Thoracic aorta (tissue), 2 donors: ENCODE results near the gene HOXD8. TPM values are rescaled to one million over a fixed set of nuclear protein-coding genes. Genes with fewer than 3 reads are reported as not detected.

ENCODE experiments used
- ATAC-seq: fragments of 150-250 bp; one replicate; pipeline ENCODE4 v1.8.0; 2017; ENCODE audit warnings: low read depth; ENCODE audit not compliant: insufficient number of reproducible peaks, low FRiP score
- DNase-seq: peaks from one replicate; pipeline ENCODE4 v3.0.0-alpha.2; 2020; ENCODE audit warnings: low spot score
- H3K27ac ChIP-seq, 2 donors: fragments of 200-600 bp; sonication (generic); 1 replicate in 1 of 2; 2 replicates in 1 of 2; pipeline ENCODE4 v1.5.1; 2016; ENCODE audit warnings: mild to moderate bottlenecking in 2 of 2, moderate library complexity in 2 of 2
- H3K27me3 ChIP-seq: fragments of 200-600 bp; sonication (generic); replicated peaks from 2 replicates; pipeline ENCODE4 v1.6.0; 2016; ENCODE audit warnings: mild to moderate bottlenecking; ENCODE audit not compliant: insufficient read depth
- H3K36me3 ChIP-seq: fragments of 200-600 bp; sonication (generic); one replicate; pipeline ENCODE4 v1.5.1; 2016
- H3K4me1 ChIP-seq, 2 donors: fragments of 200-600 bp; sonication (generic); 1 replicate in 1 of 2; 2 replicates in 1 of 2; pipeline versions ENCODE4 v1.5.1 to v1.6.0; 2016; ENCODE audit warnings: low read depth in 2 of 2, mild to moderate bottlenecking in 1 of 2; ENCODE audit not compliant: control insufficient read depth in 1 of 2
- H3K4me3 ChIP-seq: fragments of 200-600 bp; sonication (generic); 2 replicates; pipeline ENCODE4 v1.5.1; 2016; ENCODE audit warnings: mild to moderate bottlenecking
- H3K9me3 ChIP-seq: fragments of 200-600 bp; sonication (generic); 2 replicates; pipeline ENCODE4 v1.5.1; 2016
- CTCF ChIP-seq: fragments of 200-600 bp; sonication (generic); IDR thresholded peaks from one replicate; pipeline ENCODE4 v1.5.1; 2019; ENCODE audit warnings: antibody characterized with exemption
- total RNA-seq, 2 donors: library from RNA; depleted of rRNA; stranded (reverse); fragments of >200 nt; gene quantifications; one replicate each; pipeline versions ENCODE4 v1.1.0 to v1.2.3, GENCODE V29; 2016

The HOXD8 gene
- total RNA-seq, 2 donors from 2014 or later, result 3.9 to 11.2 TPM

- Histone ChIP-seq H3K27me3 (peaks cover 62% of the 10 kb centered on the region), H3K36me3 (no peaks in the 10 kb centered on the region), H3K9me3 (no peaks in the 10 kb centered on the region), H3K27ac (no peak overlapping the region), H3K4me1 (peaks cover 12 to 24% of the 10 kb centered on the region in 2 donors), H3K4me3 (no peak overlapping the region)
- no peak for ATAC-seq
- TF ChIP-seq CTCF, result no peak
- no peak for DNase-seq
Observed at GRCh38 chr2:176102309-176102866, 27.1 kb upstream of the HOXD8 start.

- H3K27ac ChIP-seq, result no peak overlapping the region
- DNase-seq, result no peak
- H3K9me3 ChIP-seq, result no peaks in the 10 kb centered on the region
- peaks cover 57% of the 10 kb centered on the region for H3K27me3 ChIP-seq
- TF ChIP-seq CTCF, result no peak
- no peaks in the 10 kb centered on the region for H3K36me3 ChIP-seq
- ATAC-seq, result no peak
- H3K4me1 ChIP-seq, result peaks cover 12 to 25% of the 10 kb centered on the region in 2 donors
- no peak overlapping the region for H3K4me3 ChIP-seq
Observed at GRCh38 chr2:176103194-176103593, 26.3 kb upstream of the HOXD8 start.

GRCh38 chr2:176103742-176104315 lies 25.7 kb upstream of the HOXD8 start:
- ATAC-seq (no peak), DNase-seq (no peak)
- H3K27me3 ChIP-seq, result peaks cover 50% of the 10 kb centered on the region
- H3K4me3 ChIP-seq, result no peak overlapping the region
- no peak for TF ChIP-seq CTCF
- no peak overlapping the region for H3K27ac ChIP-seq
- H3K9me3 ChIP-seq, result no peaks in the 10 kb centered on the region
- H3K4me1 ChIP-seq, result peaks cover 12 to 25% of the 10 kb centered on the region in 2 donors
- H3K36me3 ChIP-seq, result no peaks in the 10 kb centered on the region

- no peak for ATAC-seq
- DNase-seq, result no peak
- H3K4me1 ChIP-seq, result peaks cover 12 to 25% of the 10 kb centered on the region in 2 donors
- H3K9me3 ChIP-seq, result no peaks in the 10 kb centered on the region
- H3K27ac ChIP-seq, result no peak overlapping the region
- H3K27me3 ChIP-seq, result peaks cover 50% of the 10 kb centered on the region
- no peak for TF ChIP-seq CTCF
- H3K36me3 ChIP-seq, result no peaks in the 10 kb centered on the region
- peak overlapping the region; percentile 18 for H3K4me3 ChIP-seq
Observed at GRCh38 chr2:176104316-176105077, 25.0 kb upstream of the HOXD8 start.

- Histone ChIP-seq H3K27me3 (peaks cover 52% of the 10 kb centered on the region), H3K36me3 (no peaks in the 10 kb centered on the region), H3K9me3 (no peaks in the 10 kb centered on the region), H3K4me3 (peak overlapping the region; percentile 18), H3K4me1 (peaks cover 12 to 25% of the 10 kb centered on the region in 2 donors), H3K27ac (no peak overlapping the region)
- ATAC-seq, result no peak
- no peak for DNase-seq
- TF ChIP-seq CTCF, result no peak
Observed at GRCh38 chr2:176105078-176105729, 24.3 kb upstream of the HOXD8 start.
